Osteoblast (primary cell): ENCODE data around the gene LRRN2. TPM values are rescaled to one million over a fixed set of nuclear protein-coding genes. Genes with fewer than 3 reads are reported as not detected.

Source experiments
- DNase-seq: peaks from one replicate; pipeline ENCODE4 v3.0.0; 2011; ENCODE audit warnings: low spot score, mixed read lengths; ENCODE audit not compliant: insufficient read length; ENCODE audit errors: missing footprints
- H2AFZ ChIP-seq: 2 replicates; pipeline ENCODE4 v1.6.0; 2011; ENCODE audit warnings: mild to moderate bottlenecking, low read length
- H3K27ac ChIP-seq: 2 replicates; pipeline ENCODE4 v1.5.1; 2011; ENCODE audit warnings: mild to moderate bottlenecking, low read depth, low read length, moderate library complexity
- H3K27me3 ChIP-seq: 2 replicates; pipeline ENCODE4 v1.6.0; 2012; ENCODE audit warnings: mild to moderate bottlenecking, control low read depth, inconsistent platforms, low read length, moderate library complexity; ENCODE audit not compliant: insufficient read depth
- H3K36me3 ChIP-seq: 2 replicates; pipeline ENCODE4 v1.5.1; 2011; ENCODE audit warnings: mild to moderate bottlenecking, low read length, control low read depth, moderate library complexity; ENCODE audit not compliant: insufficient read depth
- H3K4me1 ChIP-seq: 2 replicates; pipeline ENCODE4 v1.5.1; 2011; ENCODE audit warnings: mild to moderate bottlenecking, low read length, control low read depth, moderate library complexity; ENCODE audit not compliant: insufficient read depth
- H3K4me2 ChIP-seq: 2 replicates; pipeline ENCODE4 v1.6.0; 2011; ENCODE audit warnings: mild to moderate bottlenecking, low read length; ENCODE audit not compliant: insufficient read depth
- H3K4me3 ChIP-seq: fragments of 200-600 bp; sonication (generic); 3 replicates; pipeline ENCODE4 v1.5.1; 2012; ENCODE audit warnings: mild to moderate bottlenecking, low read length, inconsistent platforms; ENCODE audit not compliant: insufficient read depth
- H3K79me2 ChIP-seq: 2 replicates; pipeline ENCODE4 v1.6.0; 2012; ENCODE audit warnings: mild to moderate bottlenecking, low read length, control low read depth, inconsistent platforms; ENCODE audit not compliant: insufficient read depth
- H3K9me3 ChIP-seq: 2 replicates; pipeline ENCODE4 v1.5.1; 2011; ENCODE audit warnings: low read depth, low read length, control low read depth
- H4K20me1 ChIP-seq: 2 replicates; pipeline ENCODE4 v1.6.0; 2012; ENCODE audit warnings: mild to moderate bottlenecking, low read length, control low read depth; ENCODE audit not compliant: insufficient read depth
- CTCF ChIP-seq: IDR thresholded peaks from 2 replicates; pipeline ENCODE4 v1.5.1; 2011; ENCODE audit warnings: mild to moderate bottlenecking, low read depth, low read length, moderate library complexity; ENCODE audit errors: extremely low read depth
- total RNA-seq: library from RNA; depleted of rRNA; stranded (reverse); fragments of >200 nt; gene quantifications from 2 replicates; pipeline ENCODE4 v1.2.3, GENCODE V29; 2012

LRRN2 gene
- total RNA-seq, 1 donor = under 0.01 TPM

GRCh38 chr1:204607910-204608309 is 77.6 kb downstream of the LRRN2 start:
- Histone ChIP-seq H3K36me3 (no peaks in the 10 kb centered on the region), H3K9me3 (no peaks in the 10 kb centered on the region), H3K79me2 (no peaks in the 10 kb centered on the region), H3K4me2 (no peak overlapping the region), H3K27ac (no peak overlapping the region), H3K4me1 (no peaks in the 10 kb centered on the region), H4K20me1 (no peaks in the 10 kb centered on the region), H2AFZ (no peak overlapping the region), H3K4me3 (no peak overlapping the region), H3K27me3 (peaks cover 57% of the 10 kb centered on the region)
- no peak for TF ChIP-seq CTCF
- no peak for DNase-seq

DNA sequence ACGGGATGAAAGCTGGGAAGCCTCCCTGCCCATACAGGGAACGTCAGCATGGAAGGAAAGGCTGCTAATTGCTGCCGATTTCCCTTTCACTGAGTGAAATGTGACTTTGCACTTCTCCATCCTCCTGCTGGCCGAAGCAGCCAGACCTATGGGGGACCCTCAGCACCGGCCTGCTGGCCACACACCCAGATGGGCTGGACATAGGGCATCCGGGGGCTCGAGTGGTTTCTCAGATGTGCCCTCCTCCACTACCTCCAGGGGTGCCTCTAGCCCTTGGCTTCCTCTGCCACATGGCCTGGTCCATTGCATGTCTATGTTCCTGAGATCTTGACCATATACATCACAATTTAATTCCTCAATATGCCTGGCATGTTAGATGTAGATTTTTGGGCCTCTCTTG is 79.7 kb downstream of the LRRN2 start:
- peaks cover 57% of the 10 kb centered on the region for H3K27me3 ChIP-seq
- no peaks in the 10 kb centered on the region for H3K36me3 ChIP-seq
- TF ChIP-seq CTCF = no peak

DNA sequence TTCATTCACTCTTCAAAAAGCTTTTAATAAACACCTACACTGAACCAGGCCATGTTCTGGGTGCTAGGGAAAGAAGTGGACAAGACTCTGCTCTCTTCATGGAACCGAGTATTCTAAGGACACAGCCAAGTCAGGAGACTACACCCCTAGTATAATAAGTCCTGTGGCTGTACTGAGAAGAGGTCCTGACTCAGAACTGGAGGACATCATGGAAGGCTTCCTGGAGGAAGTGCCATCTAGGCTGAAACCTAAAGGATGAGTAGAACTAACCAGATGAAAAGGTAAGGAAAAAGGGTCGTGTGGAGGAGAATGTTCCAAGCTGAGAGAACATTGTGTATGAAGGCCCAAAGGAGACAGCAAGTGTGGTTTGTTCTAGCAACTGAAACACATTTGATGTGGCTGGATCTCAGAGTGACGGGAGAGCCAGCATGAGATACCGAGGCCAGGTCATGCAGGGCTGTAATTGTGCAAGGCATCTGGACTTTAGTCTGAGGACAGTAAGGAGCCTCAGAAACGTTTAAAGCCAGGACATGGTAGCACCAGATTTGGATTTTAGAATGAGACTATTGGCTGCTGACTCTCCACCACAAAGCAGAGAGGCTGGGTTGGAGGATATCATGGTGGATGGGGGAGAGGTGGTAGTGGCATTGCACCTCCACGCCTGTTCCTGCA is 82.5 kb downstream of the LRRN2 start:
- H3K4me3 ChIP-seq = no peak overlapping the region
- no peaks in the 10 kb centered on the region for H3K36me3 ChIP-seq
- H3K4me1 ChIP-seq = no peaks in the 10 kb centered on the region
- no peaks in the 10 kb centered on the region for H3K79me2 ChIP-seq
- no peaks in the 10 kb centered on the region for H3K9me3 ChIP-seq
- no peak overlapping the region for H3K4me2 ChIP-seq
- no peak for DNase-seq
- peaks cover 35% of the 10 kb centered on the region for H3K27me3 ChIP-seq
- H3K27ac ChIP-seq = no peak overlapping the region
- no peak for TF ChIP-seq CTCF
- H4K20me1 ChIP-seq = no peaks in the 10 kb centered on the region
- H2AFZ ChIP-seq = no peak overlapping the region

More for the DNA sequence above, 79.7 kb downstream of the LRRN2 start:
- Histone ChIP-seq H3K4me3 (no peak overlapping the region), H3K27ac (no peak overlapping the region), H4K20me1 (no peaks in the 10 kb centered on the region), H3K4me1 (no peaks in the 10 kb centered on the region), H3K79me2 (no peaks in the 10 kb centered on the region), H2AFZ (no peak overlapping the region), H3K4me2 (no peak overlapping the region), H3K9me3 (no peaks in the 10 kb centered on the region)
- DNase-seq = no peak

DNA sequence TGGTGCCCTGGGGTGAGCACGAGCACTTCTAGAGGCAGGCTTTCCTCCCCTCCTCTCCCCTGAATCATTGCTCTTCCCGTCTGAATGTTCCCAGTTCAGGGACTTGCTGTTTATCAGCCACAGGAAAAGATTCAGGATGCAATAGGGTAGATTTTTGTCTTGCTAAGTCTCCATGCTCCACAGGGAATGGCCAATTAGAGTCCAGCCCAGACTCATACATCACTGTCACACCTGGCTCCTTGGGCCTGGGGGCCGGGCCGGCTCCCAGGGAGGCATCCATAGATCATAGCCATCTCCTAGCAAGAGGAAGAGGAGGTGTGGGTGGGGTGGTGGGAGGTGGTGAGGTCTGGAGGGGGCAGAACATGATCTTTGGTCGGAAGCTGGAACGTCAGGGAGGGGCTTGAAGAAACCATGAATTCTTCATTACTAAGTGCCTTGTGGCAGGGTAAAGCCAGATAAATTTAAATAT is 83.4 kb downstream of the LRRN2 start:
- no peak overlapping the region for H3K27ac ChIP-seq
- no peaks in the 10 kb centered on the region for H3K79me2 ChIP-seq
- H3K36me3 ChIP-seq = no peaks in the 10 kb centered on the region
- H3K9me3 ChIP-seq = no peaks in the 10 kb centered on the region
- no peak overlapping the region for H2AFZ ChIP-seq
- no peaks in the 10 kb centered on the region for H4K20me1 ChIP-seq
- no peak overlapping the region for H3K4me2 ChIP-seq
- no peak for DNase-seq
- H3K27me3 ChIP-seq = peaks cover 30% of the 10 kb centered on the region
- TF ChIP-seq CTCF = no peak
- no peaks in the 10 kb centered on the region for H3K4me1 ChIP-seq
- no peak overlapping the region for H3K4me3 ChIP-seq
